KMS-11 (cell line): ENCODE results near the gene DLG2.

ENCODE experiments used
- H2AFZ ChIP-seq: fragments of 200-600 bp; sonication (generic); 2 replicates; pipeline ENCODE4 v1.6.1; 2016; ENCODE audit warnings: antibody characterized with exemption, mixed run types, low read depth
- H3K27ac ChIP-seq: fragments of 200-600 bp; sonication (generic); 2 replicates; pipeline ENCODE4 v1.6.1; 2016; ENCODE audit warnings: mild to moderate bottlenecking, mixed run types
- H3K27me3 ChIP-seq: fragments of 200-600 bp; sonication (generic); 2 replicates; pipeline ENCODE4 v1.6.1; 2017; ENCODE audit warnings: mild to moderate bottlenecking, low read depth, mixed run types, moderate library complexity; ENCODE audit not compliant: insufficient read depth
- H3K36me3 ChIP-seq: fragments of 200-600 bp; sonication (generic); 2 replicates; pipeline ENCODE4 v1.6.1; 2017; ENCODE audit warnings: mild to moderate bottlenecking, mixed run types; ENCODE audit not compliant: insufficient read depth
- H3K4me1 ChIP-seq: fragments of 200-600 bp; sonication (generic); 2 replicates; pipeline ENCODE4 v1.6.1; 2016; ENCODE audit warnings: mild to moderate bottlenecking, low read depth, mixed run types; ENCODE audit not compliant: poor library complexity, severe bottlenecking
- H3K4me2 ChIP-seq: fragments of 200-600 bp; sonication (generic); 2 replicates; pipeline ENCODE4 v1.7.0; 2016; ENCODE audit warnings: mild to moderate bottlenecking, mixed run types
- H3K4me3 ChIP-seq: fragments of 200-600 bp; sonication (generic); IDR thresholded peaks from 2 replicates; pipeline ENCODE4 v1.6.1; 2017; ENCODE audit warnings: low read depth, low read length, mixed read lengths; ENCODE audit not compliant: insufficient read depth
- H3K79me2 ChIP-seq: fragments of 200-600 bp; sonication (generic); 2 replicates; pipeline ENCODE4 v1.6.1; 2016; ENCODE audit warnings: low read depth, mixed run types; ENCODE audit not compliant: insufficient read depth
- H3K9ac ChIP-seq: fragments of 200-600 bp; sonication (generic); 2 replicates; pipeline ENCODE4 v1.6.1; 2016; ENCODE audit warnings: mild to moderate bottlenecking, mixed run types
- H4K20me1 ChIP-seq: fragments of 200-600 bp; sonication (generic); 2 replicates; pipeline ENCODE4 v1.6.1; 2016; ENCODE audit warnings: mild to moderate bottlenecking, mixed run types; ENCODE audit not compliant: insufficient read depth
- CTCF ChIP-seq: fragments of 200-600 bp; sonication (generic); conservative IDR thresholded peaks from 2 replicates; pipeline ENCODE4 v1.6.1; 2017; ENCODE audit warnings: low read depth, mild to moderate bottlenecking, antibody characterized with exemption, low read length, moderate library complexity, mixed read lengths

Gene DLG2

GRCh38 chr11:85137597-85137996 lies 489.5 kb downstream of the DLG2 start:
- Histone ChIP-seq H3K79me2 (no peaks in the 10 kb centered on the region), H3K4me3 (no peak overlapping the region), H2AFZ (no peak overlapping the region), H3K27me3 (no peaks in the 10 kb centered on the region), H3K4me1 (no peaks in the 10 kb centered on the region), H3K4me2 (no peak overlapping the region), H3K9ac (no peak overlapping the region), H3K27ac (no peak overlapping the region), H4K20me1 (no peaks in the 10 kb centered on the region), H3K36me3 (no peaks in the 10 kb centered on the region)
- no peak for TF ChIP-seq CTCF

DNA sequence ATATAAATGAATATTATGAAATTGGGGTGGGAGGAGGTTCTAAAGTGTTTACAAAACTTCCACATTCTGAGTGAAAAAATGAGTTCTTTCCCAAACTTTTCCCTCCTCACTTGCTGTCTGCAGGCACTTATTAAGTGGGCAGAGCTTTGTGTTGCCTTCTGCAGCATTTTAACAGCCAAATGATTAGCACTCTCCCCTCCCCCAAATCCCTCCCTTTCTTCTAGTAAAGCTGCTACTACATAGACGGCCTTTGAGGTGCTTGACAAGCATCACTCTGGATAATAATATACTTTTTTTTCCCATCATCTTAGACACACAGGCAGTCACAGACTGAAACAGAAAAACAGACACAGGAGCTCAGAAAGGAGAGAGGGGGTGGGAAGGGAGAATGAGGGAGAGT lies 493.5 kb downstream of the DLG2 start:
- Histone ChIP-seq H3K27ac (no peak overlapping the region), H3K4me2 (no peak overlapping the region), H3K27me3 (no peaks in the 10 kb centered on the region), H3K9ac (no peak overlapping the region), H2AFZ (no peak overlapping the region), H4K20me1 (no peaks in the 10 kb centered on the region), H3K4me3 (no peak overlapping the region), H3K4me1 (peaks cover 9% of the 10 kb centered on the region), H3K79me2 (no peaks in the 10 kb centered on the region), H3K36me3 (no peaks in the 10 kb centered on the region)
- TF ChIP-seq CTCF, result no peak

- Histone ChIP-seq H2AFZ (no peak overlapping the region), H3K27me3 (no peaks in the 10 kb centered on the region), H3K4me1 (peaks cover 15% of the 10 kb centered on the region), H3K9ac (no peak overlapping the region), H4K20me1 (no peaks in the 10 kb centered on the region), H3K36me3 (no peaks in the 10 kb centered on the region), H3K27ac (no peak overlapping the region), H3K4me3 (no peak overlapping the region), H3K4me2 (no peak overlapping the region), H3K79me2 (no peaks in the 10 kb centered on the region)
- no peak for TF ChIP-seq CTCF
Measured at GRCh38 chr11:85132851-85133585, 494.1 kb downstream of the DLG2 start.

GRCh38 chr11:85127349-85127748 lies 499.8 kb downstream of the DLG2 start:
- Histone ChIP-seq H3K4me2 (peak overlapping the region; percentile 6; the same call in 1 of the 2 replicates), H3K9ac (no peak overlapping the region), H3K4me1 (peaks cover 44% of the 10 kb centered on the region), H2AFZ (no peak overlapping the region), H4K20me1 (no peaks in the 10 kb centered on the region), H3K4me3 (no peak overlapping the region), H3K79me2 (no peaks in the 10 kb centered on the region), H3K27me3 (no peaks in the 10 kb centered on the region), H3K36me3 (no peaks in the 10 kb centered on the region), H3K27ac (no peak overlapping the region)
- TF ChIP-seq CTCF, result no peak
